Neural cell (in vitro differentiated cells): ENCODE measurements around the gene OLFM3.

Experiments used
- POLR2AphosphoS5 ChIP-seq: IDR thresholded peaks from 2 replicates; pipeline ENCODE4 v1.6.1; 2012
- TF ChIP-seq, protein P1 (sequence below): fragments of 450-650 bp; IDR thresholded peaks from 2 replicates; pipeline ENCODE4 v1.5.1; 2014; ENCODE audit warnings: antibody characterized with exemption, mild to moderate bottlenecking, moderate library complexity; ENCODE audit not compliant: poor library complexity, severe bottlenecking

DNA sequence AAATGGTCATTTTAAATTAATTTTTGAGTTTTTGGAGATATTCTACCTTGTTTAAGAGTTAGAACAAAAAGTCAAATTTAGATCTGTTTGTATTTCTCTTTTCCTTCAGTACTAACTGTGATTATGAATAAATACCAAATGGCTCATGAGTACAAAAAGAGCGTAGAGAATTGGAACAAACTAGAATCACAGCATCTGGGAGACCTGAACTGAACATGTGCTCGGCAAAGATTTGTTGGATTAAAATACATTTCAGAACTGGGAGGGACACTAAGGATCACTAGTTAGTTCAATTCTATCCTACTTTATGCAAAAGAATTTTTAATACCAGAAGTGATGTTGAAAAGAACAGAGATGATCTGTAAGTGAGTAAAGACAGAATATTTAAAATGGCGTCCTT is 19.5 kb downstream of the OLFM3 start:
- TF ChIP-seq, protein P1, sequence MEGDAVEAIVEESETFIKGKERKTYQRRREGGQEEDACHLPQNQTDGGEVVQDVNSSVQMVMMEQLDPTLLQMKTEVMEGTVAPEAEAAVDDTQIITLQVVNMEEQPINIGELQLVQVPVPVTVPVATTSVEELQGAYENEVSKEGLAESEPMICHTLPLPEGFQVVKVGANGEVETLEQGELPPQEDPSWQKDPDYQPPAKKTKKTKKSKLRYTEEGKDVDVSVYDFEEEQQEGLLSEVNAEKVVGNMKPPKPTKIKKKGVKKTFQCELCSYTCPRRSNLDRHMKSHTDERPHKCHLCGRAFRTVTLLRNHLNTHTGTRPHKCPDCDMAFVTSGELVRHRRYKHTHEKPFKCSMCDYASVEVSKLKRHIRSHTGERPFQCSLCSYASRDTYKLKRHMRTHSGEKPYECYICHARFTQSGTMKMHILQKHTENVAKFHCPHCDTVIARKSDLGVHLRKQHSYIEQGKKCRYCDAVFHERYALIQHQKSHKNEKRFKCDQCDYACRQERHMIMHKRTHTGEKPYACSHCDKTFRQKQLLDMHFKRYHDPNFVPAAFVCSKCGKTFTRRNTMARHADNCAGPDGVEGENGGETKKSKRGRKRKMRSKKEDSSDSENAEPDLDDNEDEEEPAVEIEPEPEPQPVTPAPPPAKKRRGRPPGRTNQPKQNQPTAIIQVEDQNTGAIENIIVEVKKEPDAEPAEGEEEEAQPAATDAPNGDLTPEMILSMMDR: no peak
- TF ChIP-seq POLR2AphosphoS5: no peak
